HG03097 (cell line): Measurements from ENCODE around the gene C11orf97.

Experiments used
- ATAC-seq: cut with Tn5 transposase; IDR thresholded peaks from one replicate; pipeline ENCODE4 v1.9.1; 2021; ENCODE audit not compliant: unreplicated experiment, low FRiP score

The C11orf97 gene

DNA sequence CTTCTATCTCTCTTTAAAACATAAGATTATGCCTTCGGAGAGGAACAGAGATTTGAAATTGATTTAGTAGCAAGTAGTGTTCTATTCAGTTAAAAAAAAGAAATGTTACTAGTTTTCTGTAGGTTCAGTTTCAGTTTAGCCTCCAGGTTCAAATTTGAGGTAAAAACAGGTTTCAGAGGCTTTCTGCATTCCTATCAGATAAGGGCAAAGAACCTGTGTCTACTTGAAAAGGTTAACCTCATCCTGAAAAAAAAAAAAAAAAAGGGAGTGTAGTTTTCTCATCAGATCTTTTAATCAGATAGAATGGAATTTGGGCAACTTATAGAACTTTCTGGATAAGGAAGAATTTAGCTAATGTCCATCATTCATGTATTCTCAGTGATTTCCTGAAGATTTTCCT, 12.1 kb downstream of the C11orf97 start:
- no peak for ATAC-seq

- no peak for ATAC-seq
Observed at GRCh38 chr11:94525546-94526324, 13.5 kb downstream of the C11orf97 start.

- no peak for ATAC-seq
Observed at GRCh38 chr11:94526645-94527438, 14.6 kb downstream of the C11orf97 start.

GRCh38 chr11:94528551-94528950, 16.3 kb downstream of the C11orf97 start:
- no peak for ATAC-seq

DNA sequence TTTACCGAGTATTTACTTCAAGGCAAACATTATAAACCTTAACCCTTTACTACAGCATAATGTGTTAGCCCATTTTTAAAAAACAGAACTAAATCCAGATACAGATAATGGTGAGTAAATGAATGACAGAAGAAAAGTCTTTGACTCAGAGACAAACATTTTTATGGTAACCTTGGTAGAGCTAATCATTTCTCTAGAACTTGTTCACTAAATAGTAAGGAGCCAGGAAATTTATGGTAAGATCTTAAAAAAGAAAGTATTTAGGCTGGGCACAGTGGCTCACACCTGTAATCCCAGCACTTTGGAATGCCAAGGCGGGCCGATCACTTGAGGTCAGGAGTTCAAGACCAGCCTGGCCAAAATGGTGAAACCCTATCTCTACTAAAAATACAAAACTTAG, 19.9 kb downstream of the C11orf97 start:
- no peak for ATAC-seq

DNA sequence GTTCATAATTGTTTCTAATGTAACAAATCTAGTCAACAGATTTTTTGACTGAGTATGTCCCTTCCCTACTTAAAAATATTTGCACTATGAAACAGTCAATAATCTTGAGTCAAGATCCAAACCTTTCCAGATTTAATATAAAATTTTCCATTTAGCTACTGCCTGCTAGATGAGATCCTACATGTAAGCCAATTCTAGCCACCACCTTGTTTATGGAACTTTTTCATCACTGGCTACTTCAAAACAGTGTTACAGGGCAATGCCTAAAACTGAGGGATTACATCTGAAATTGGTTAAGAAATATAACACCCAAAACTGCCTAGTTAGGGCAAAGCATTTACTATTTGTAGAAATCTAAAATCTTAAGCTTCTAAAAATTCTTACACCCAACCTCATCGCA, 20.9 kb downstream of the C11orf97 start:
- no peak for ATAC-seq

DNA sequence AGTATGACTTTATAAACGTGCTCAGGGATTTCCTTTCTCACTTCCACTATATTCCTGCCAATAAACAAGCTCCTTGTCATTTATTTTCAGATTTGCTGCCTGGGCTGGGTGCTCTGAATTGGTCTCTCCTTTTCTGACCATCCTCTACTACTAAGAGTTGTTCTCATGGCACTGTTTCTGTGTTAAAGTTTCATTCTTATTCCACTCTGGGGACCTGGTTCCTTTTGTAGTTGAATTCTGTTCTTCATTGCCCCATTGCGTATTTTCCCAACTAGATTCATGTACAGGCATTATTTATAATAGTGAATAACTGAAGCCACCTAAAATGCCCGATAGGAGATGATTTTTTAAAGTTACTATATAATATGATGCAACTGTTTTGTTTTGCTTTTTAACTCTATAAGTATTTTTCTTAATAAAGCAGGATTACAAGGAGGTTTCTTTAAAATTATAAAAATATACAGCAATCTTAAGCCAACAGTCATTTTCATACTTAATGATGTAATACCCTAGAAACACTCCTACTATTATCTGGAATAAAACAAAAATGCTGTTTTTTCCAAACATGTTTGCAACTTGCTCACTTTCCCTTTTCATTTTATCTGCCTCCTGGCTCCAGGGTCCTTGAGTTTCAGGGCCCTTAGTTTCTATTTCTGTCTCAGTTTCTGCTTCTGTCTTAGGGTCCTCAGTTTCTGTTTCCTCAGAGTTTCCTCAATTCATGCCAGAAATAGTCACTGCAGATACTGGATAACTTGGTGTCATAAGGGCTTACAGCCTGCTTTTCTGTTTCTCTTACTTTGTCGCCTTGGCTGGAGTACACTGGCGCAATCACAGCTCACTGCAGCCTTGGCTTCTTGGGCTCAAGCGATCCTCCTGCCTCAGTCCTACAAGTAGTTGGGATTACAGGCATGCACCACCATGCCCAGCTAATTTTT, 21.7 kb downstream of the C11orf97 start:
- no peak for ATAC-seq

DNA sequence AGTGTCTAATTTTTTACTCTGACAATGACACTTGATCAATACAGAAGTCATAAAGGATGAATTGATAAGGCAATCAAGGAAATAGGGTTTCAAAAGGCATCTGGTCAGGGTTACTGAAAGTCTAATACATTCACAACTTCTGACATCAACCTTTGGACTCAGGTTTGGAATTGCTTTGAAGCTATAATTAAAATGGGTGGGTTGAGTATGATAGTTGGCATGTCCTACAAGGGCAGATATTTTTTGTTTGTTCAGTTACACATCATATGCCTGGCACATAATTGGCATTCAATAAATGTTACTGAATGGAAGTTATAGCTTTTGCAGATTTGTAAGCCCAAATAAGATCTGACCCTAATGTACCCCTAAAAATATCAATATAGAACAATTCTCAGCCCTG, 24.1 kb downstream of the C11orf97 start:
- ATAC-seq, result no peak

DNA sequence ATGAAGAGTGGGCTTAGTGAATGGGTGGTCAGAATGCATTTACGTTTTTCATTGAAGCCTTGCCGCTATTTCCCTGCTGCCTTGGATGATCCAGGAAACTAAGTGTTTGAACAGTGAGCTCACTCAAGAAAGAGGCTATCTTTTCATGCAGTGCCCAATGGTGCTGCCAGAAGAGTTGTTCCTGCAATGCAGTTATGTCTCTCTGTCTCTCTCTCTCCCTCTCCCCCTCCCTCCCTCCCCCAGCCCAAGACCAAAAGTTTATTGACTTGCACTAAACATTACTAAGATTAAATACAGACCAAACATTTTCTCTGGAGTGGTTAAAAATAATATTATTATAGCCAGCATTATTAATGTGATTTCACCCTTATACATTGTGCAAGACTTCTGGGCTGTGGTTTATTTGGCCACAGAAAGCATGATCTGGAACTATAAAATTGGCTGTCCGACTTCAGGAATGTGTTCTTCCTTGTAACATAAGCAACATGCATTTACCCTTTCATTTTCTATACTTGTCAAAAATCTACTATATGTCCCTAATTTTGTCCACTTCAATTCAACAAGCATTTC, 24.9 kb downstream of the C11orf97 start:
- ATAC-seq, result no peak

DNA sequence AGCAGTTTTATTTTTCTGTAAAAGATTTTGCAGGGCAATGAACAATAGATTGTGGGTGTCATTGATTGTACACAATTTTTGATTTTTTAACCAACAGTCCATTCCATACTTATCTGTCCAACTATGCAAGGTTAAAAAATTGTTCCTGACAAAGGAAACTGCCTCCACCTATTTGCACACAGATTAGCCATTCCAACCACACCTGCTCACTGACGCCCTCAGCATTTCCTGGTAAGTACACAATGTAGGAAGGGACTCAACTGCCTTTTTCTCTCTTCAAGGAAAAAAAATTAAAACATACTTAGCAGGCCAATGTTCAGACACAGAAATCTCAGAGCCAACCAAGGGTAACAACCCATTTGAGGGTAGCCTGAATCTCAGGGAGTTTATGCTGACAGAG, 27.2 kb downstream of the C11orf97 start:
- no peak for ATAC-seq

DNA sequence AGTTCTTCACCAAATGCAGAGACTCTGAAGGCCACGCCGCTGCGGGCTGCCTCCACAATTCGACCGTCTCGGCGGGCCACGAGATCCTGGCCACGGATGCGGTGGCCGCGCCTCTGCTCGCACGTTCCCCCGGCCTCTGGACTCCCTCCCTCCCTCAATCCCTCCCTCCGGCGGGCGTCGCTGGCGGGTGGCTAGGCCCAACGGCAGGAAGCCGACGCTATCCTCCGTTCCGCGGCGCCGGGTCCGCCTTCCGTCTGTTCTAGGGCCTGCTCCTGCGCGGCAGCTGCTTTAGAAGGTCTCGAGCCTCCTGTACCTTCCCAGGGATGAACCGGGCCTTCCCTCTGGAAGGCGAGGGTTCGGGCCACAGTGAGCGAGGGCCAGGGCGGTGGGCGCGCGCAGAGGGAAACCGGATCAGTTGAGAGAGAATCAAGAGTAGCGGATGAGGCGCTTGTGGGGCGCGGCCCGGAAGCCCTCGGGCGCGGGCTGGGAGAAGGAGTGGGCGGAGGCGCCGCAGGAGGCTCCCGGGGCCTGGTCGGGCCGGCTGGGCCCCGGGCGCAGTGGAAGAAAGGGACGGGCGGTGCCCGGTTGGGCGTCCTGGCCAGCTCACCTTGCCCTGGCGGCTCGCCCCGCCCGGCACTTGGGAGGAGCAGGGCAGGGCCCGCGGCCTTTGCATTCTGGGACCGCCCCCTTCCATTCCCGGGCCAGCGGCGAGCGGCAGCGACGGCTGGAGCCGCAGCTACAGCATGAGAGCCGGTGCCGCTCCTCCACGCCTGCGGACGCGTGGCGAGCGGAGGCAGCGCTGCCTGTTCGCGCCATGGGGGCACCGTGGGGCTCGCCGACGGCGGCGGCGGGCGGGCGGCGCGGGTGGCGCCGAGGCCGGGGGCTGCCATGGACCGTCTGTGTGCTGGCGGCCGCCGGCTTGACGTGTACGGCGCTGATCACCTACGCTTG, 31.7 kb downstream of the C11orf97 start, which contains the start of gene FUT4:
Gene FUT4, plus strand, starts transcription at position 227 of the 951 bp plus-strand sequence. Its CDS starts 213 bp downstream, at position 440.
- ATAC-seq, result peak; percentile 84

DNA sequence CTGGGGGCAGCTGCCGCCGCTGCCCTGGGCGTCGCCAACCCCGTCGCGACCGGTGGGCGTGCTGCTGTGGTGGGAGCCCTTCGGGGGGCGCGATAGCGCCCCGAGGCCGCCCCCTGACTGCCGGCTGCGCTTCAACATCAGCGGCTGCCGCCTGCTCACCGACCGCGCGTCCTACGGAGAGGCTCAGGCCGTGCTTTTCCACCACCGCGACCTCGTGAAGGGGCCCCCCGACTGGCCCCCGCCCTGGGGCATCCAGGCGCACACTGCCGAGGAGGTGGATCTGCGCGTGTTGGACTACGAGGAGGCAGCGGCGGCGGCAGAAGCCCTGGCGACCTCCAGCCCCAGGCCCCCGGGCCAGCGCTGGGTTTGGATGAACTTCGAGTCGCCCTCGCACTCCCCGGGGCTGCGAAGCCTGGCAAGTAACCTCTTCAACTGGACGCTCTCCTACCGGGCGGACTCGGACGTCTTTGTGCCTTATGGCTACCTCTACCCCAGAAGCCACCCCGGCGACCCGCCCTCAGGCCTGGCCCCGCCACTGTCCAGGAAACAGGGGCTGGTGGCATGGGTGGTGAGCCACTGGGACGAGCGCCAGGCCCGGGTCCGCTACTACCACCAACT, 32.5 kb downstream of the C11orf97 start:
- peak; percentile 9 for ATAC-seq

DNA sequence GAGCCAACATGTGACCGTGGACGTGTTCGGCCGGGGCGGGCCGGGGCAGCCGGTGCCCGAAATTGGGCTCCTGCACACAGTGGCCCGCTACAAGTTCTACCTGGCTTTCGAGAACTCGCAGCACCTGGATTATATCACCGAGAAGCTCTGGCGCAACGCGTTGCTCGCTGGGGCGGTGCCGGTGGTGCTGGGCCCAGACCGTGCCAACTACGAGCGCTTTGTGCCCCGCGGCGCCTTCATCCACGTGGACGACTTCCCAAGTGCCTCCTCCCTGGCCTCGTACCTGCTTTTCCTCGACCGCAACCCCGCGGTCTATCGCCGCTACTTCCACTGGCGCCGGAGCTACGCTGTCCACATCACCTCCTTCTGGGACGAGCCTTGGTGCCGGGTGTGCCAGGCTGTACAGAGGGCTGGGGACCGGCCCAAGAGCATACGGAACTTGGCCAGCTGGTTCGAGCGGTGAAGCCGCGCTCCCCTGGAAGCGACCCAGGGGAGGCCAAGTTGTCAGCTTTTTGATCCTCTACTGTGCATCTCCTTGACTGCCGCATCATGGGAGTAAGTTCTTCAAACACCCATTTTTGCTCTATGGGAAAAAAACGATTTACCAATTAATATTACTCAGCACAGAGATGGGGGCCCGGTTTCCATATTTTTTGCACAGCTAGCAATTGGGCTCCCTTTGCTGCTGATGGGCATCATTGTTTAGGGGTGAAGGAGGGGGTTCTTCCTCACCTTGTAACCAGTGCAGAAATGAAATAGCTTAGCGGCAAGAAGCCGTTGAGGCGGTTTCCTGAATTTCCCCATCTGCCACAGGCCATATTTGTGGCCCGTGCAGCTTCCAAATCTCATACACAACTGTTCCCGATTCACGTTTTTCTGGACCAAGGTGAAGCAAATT, 33.3 kb downstream of the C11orf97 start:
- no peak for ATAC-seq

GRCh38 chr11:94546162-94546470, 33.9 kb downstream of the C11orf97 start:
- ATAC-seq, result no peak

- ATAC-seq, result no peak
Observed at GRCh38 chr11:94546886-94547285, 34.6 kb downstream of the C11orf97 start.

- no peak for ATAC-seq
Observed at GRCh38 chr11:94549146-94549545, 36.9 kb downstream of the C11orf97 start.

DNA sequence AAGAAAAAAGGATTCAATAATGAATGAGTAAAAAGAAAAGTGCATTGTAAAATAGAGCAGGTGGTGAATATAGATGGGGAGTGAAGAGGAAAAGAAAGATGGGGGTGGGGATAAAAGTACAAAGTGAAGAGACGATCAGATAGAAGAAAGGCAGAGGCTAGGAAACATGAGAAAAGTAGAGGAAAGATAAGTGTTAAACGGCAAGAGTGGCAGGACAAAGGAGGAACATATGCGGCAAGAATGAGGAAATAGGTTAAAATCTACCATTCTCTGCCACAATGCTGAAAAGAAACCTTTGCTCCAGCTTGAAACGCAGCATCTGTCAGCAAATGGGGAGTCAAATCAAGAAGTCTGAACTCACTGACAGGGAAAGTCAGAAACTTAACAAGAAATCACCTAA, 38.3 kb downstream of the C11orf97 start:
- ATAC-seq, result no peak

GRCh38 chr11:94553938-94554337, 41.7 kb downstream of the C11orf97 start:
- no peak for ATAC-seq
